Measurements from ENCODE around the gene LEF1.
"Not testable (repeated sequence)": the region's sequence is repeated elsewhere in the genome, so short reads cannot be mapped to it uniquely, and the experiment has no call there.

LEF1 gene

DNA sequence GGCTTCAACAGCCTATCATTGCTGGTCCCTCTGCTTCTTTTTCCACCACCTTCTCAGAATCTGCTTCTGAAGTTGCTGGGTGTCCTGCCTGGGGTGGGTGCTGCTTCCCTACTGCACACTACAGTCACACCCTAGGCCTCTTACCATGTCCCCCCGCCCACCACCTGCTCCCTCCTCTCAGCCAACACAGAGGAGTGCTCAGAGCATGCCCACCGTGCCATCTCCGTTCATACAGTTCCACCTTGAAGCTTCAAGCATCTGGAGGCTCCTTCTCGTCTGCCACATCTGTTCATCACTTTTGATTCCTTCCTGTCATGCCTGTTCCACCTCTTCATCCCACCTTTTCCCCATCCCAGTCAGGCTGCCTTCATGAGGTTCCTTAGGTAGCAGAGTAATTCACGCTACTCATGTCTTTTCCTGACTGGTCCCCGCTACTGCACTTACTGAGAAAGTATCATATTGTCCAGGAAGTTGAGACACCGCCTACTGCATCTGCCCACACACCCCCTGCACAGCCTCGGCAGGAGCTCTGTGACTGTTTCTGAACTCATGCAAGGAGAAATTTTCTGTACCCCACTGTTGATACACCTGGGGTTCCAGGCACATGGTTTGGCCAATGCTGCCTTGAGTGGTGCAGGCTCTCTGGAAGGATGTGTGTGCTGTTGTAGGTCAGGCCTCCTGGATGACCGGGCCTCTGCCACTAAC, 139.6 kb downstream of the LEF1 start:
- DNase-seq = no peak

DNA sequence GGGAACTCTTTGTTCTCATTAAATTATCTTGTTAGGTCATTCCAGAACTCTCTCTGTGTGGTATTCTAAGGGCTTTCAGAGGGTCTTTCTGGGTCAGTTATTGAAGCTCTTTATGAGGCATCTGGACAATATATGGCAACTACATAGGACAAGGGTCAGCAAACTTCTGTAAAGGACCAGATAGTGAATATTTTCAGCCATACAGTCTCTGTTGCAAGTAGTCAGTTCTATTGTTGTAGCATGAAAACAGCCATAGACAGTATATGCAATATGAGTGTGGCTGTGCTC, 143.9 kb downstream of the LEF1 start:
- no peak for DNase-seq

DNA sequence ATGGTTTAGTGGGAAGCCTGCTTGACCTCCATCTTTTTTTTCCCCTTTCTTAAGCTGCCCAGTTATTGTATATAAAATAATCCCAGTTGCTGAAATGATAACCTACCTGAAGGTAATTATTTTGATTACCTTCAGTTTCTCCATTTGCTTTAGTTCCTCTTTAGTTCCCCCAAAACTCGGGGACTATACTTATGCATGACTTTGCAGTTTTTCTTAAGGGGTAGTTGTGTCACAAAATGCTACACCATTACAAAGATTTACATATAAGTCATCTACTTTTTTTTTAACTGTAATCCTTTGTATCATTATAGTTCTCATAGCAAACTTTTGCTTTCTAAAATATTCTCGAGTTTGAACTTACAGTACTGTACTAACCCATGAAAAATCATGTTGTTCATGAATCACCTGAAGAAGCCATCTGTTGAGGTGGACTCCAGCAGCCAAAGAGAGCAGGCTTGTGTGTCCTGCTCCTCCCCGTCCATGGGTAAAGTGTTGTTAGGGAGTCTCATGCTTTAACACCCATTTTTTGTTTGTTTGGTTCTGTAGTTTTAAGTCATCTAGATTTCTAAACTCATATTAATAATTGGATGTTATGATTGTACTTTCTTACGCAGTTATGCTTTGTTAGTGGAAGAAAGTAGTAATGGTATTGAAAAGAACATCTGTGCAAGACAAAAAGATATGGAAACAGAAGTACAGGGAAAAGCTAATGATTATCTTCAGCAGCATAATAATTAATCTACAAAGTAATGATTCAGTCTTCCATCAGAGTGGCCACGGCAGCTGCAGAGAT, 144.5 kb downstream of the LEF1 start:
- DNase-seq = no peak

- no peak for DNase-seq
These were observed 149.9 kb downstream of the LEF1 start for GRCh38 chr4:108018884-108019187.

DNA sequence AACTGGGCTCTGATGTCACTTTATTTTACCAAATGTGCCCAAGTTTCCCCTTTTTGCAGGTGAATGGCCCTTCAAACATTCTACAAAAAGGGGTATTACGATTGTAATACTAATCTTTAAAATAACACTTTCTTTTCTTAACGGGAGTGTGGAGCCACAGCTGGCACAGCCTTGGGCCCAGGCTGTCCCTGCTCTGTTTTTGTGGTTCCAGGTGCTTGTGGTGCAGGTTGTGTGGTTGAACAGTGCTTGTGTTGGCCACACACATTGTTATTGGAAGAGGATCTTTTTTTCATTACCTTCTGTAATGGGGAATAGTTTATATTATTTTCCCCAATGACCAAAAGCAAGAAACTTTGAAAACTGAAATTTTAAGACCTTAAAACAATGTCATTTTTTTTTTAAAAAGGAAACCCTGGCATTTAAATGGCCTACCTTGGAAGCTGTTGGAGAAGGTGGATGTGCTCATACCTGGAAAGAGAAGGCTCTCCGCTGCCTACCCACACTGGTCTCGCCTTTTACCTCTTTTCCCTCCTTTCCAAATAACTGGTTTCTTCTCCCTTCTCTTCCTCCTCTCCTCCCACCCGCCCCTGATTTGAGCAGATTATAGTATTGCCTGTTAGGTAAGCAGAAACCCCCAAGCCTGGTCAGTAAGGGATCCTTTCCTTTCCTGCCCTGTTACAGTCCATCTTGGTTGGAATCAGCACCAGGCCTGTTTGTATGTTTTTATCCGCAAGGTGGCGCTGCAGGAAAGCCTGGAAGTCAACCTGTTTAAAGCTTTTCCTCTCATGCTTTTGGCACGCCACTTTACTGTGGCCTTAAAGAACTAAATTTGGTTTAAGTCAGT, 150.5 kb downstream of the LEF1 start:
- DNase-seq = peak; percentile 85

- DNase-seq = no peak
These were observed 154.8 kb downstream of the LEF1 start for GRCh38 chr4:108013955-108014354.

DNA sequence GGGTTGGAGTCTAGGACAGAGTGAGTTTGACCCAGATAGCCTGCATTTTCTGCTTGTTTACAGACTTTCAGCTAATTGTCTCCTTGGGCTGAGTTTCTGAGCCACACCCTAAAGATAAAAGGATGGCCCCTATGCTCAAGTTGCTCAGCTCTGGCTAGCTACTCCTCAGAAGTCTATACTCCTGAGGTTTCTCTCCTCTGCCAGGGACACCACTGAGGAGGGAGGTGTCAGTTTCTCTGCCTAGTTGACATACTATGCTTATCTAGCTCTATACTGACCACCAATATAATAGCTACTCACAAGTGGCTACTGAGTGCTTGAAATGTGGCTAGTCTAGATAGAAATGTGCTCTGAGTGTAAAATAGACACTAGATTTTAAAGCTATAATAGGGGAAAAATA, 155.4 kb downstream of the LEF1 start:
- DNase-seq = no peak

DNA sequence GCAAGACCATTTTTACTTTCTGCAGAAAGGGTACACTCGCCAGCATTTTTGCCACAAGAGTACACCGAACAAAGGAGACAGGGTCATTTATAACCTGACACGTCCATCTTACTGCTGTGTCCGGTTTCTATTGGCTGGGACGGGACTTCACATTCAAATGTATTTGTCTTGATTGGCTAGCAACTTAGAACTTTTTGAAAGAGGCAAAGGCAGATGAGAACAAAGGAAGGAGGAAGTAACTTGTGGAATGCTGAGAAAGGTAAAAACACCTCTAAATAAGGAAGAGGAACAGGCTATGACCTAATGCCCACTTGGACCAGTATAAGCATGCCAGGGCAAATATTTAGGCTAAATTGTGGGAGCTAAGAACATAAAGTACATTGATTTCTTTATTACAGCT, 156.3 kb downstream of the LEF1 start:
- not testable (repeated sequence) for DNase-seq

DNA sequence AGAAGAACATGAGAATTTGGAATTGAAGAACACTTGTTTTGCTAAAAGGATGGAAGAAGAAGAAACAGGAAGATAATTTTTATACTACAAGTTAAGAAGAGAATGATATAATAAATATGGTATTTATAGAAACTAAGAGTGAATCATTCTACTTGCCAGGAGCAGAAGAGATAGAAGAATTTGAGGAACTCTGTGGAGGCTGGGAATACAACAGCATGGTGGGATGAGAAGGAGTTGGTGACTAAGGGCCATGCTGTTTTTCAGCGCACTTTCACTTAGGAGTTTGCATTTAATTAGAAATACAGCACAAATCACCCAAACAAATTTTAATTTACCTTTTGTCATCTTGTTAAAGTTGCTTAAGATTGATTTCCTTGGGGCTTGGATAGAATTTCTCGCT, 158.6 kb downstream of the LEF1 start:
- DNase-seq = no peak

DNA sequence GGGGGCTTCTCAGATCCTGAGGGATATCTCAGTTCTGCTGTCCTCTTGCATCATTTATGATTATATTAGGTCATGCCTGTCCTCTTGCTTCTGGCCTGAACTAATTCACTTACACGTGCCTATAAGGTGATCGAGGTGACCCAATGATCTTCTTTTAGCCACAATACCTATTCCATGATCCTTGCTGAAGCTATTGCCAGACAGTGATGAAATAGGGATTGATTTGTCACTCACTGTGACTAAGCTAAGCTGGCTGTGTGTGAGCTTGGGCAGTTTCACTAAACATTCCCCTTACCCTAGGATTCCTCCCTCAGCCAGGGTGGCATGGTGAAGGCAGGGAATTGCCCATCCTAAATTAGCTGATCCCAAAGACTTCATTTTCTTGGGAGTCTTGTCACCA, 160.0 kb downstream of the LEF1 start:
- no peak for DNase-seq

DNA sequence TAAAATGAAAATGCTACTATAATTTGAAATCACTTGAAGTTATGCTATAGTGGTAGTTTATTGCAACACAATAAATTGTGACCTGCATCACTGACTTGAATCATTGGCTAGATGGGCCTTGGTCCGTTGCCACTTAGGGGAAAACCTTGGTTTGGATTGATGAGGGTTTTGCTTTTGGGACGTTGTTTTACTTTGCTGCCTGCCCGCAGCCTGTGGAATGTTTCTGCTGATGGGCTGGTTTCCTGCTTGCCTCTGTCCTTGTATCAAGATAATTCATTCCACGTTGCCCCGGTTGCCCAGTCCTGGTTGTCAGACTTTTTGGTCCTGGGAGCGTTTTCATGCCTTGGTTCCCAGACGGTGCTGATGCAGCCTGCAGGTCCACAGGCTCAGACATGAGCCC, 160.7 kb downstream of the LEF1 start:
- DNase-seq = no peak

GRCh38 chr4:108006361-108006760, 162.4 kb downstream of the LEF1 start:
- no peak for DNase-seq

GRCh38 chr4:108005807-108006206, 162.9 kb downstream of the LEF1 start:
- no peak for DNase-seq

DNA sequence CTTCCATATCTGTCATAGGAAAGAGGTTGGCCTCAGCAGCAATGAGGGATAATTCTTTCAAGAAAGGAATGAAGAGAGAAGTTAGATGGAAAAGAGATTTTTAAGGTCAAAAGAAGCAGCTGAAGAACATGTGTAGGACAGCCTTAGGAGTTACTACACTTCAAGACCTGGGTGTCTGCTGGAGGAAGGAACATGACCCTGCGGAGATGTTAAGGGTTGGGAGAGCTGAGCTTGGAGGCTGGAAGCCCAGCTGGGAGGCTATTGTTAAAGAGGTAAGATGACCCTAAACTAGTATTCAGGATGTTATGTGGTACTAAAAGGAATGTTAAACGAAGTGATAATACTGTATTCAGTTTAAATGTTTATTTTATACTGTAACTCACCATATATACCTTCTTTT, 164.1 kb downstream of the LEF1 start:
- DNase-seq = no peak

DNA sequence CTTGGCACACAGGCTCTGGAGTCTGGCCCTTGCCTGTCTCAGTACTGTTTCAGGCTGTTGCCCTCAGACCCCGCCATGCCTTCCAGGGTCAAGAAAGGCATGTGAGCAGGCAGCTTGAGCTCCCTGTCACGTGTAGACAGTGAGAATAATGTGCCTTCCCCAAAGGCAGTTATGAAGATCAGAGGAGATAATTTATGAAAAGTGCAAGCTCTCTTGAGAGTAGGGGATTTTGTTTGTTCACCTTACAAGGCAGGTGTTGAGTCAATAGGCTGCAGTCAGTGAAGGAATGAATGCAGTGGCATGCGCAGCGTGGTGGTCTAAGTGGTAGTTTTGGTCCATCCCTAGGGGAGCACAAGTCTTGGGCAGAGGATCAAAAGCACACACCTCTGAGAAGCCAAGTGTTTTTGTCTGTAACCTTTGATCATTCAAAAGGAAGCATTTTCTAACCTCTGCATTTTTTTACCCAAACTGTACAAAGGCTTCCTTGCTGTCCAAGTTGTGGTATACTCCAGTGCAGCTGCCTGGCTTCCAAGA, 164.7 kb downstream of the LEF1 start:
- DNase-seq = no peak

DNA sequence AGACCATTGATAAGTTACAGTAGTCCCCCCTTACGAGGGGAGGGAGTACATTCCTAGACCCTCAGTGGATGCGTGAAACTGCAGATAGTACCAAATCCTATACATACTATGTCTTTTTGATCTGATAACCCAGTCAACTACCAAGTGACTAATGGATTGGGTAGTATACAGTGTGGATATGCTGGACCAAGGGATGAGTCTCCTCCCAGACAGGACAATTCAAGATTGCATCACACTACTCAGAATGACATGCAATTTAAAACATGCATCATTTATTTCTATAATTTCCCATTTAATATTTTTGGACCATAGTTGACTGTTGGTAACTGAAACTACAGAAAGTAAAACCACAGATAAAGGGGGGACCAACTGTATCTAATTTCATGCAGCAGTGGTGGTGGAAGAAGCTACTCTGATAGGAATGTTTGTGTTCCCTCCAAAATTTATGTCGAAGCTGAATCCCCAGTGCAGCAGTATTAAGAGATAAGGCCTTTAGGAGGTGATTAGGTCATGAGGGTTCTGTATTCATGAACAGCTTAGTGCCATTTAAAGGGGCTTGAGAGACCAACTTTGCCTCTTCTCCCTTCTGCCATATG, 167.1 kb downstream of the LEF1 start:
- no peak for DNase-seq

DNA sequence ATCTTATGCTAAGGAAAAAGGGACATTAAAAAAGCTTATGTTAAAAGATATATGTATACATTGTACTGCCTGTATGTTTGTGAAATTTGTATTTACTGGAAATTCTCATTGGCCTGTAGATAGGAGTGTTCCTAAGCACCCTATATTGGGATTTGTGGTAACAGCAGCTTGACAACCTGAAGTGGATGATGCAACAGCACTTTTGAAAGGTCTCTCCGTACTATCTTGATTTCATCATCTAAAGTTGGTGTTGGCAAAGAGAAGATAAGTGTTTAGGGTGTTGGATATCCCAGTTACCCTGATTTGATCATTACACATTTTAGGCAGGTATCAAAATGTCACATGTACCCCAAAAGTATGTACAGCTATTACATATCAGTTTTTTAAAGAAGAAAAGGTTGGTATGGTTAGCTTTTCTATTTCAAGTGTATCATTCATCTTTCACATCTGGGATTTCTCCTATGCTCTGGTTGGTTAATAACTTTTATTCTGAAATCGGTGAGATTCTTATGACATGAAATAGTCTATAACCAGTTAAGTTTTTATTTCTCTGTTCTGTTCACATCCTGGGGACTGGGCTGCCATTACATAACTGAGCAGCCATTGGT, 168.7 kb downstream of the LEF1 start:
- DNase-seq = no peak

DNA sequence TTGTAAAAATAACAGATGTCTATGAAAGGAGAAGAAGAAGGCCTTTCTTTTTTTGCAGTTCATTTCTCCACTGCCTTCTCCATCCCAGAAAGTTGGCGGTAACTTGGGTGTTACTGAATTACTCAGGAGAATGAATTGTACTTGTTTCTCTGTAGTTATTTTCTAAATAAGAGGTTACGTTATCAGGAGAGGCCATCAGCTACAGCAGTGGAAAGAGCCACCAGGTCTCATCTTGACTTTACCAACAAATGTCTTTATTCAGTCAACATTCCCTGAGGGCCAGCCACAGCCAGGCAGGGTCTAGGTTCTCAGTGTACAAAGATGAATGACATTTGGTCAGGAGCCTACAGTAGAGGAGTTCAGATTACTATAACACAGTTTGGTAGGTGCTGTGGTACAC, 170.9 kb downstream of the LEF1 start:
- DNase-seq = no peak
